Measurements from ENCODE around the gene CLEC1B.

- no peak for TF ChIP-seq CTCF (conservative IDR thresholded peaks at IDR 0.05 in 1 of 2, IDR thresholded peaks at IDR 0.05 in 1 of 2; ENCODE audit: extremely low read depth in 1 of 2, insufficient read depth in 1 of 2, low read depth in 1 of 2, low read length in 2 of 2)
- no peak for TF ChIP-seq EZH2 (IDR thresholded peaks at IDR 0.05; ENCODE audit: borderline replicate concordance, low read length)
These were observed 54.5 kb downstream of the CLEC1B start for GRCh38 chr12:9944391-9944790.

Data from mammary epithelial cell (primary cell).